GM19463 (cell line): ENCODE data around the gene CXCL14.
"Not testable (repeated sequence)": the region's sequence is repeated elsewhere in the genome, so short reads cannot be mapped to it uniquely, and the experiment has no call there.

ENCODE experiments used
- ATAC-seq: cut with Tn5 transposase; IDR thresholded peaks from one replicate; pipeline ENCODE4 v1.9.1; 2021; ENCODE audit warnings: mild to moderate bottlenecking, moderate library complexity; ENCODE audit not compliant: unreplicated experiment

Gene CXCL14

DNA sequence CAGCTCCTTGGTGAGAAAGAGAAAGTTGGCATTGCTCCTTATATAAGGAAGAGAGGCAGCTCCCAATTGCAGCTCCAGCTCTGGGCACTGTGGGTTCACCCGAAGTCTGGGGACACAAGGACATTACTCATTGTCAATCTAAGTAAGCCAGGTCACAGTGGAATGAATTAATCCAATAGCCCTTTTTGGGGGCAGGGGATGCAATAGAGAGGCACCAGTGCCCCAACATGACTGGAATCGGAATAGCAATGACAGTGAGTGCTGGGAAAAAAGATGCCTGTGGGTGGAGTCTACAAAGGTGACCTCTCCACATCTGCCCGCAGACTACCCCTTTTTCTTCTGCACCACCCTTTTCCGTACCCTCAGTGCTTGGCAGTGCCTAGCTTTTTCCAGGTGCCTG lies 31.9 kb downstream of the CXCL14 start:
- ATAC-seq: no peak

DNA sequence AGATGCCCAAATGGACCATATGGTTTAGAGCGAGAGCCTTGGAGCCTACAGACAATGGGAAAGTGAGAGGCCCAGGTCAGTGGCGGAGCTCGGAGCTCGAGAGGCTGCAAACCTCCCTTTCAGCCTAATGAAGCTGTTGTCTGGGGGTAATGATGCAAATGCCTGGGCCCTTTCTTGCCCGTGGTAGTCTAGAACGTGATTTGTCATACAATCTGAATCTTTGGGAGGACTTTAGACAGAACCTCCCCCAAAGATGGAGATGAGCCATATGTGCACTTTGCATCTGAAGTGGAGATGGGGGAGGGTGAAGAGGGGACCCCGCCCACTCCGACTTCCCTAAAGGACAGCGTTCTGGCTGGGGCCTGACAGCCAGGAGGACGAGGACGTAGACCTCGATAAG lies 32.7 kb downstream of the CXCL14 start:
- ATAC-seq: no peak

DNA sequence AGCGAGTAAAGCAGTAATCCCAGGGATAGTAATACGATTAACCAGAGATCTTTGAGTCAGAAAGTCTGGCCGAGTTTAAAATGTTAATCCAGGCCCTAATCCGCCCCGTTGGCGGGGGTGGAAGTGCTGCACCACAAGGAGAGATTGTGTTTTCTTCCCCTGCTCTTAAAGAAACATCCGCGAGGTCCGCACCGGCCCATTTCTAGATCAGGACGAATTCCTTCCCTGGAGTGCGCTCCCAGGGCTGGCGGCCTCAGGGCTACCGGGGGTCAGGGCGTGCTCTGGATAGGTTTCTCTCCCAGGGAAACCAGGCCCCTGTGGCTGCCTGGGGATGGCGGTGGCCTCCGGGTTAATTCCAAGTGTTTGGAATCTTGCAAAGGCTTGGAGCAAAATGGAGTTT lies 33.7 kb downstream of the CXCL14 start:
- no peak for ATAC-seq

DNA sequence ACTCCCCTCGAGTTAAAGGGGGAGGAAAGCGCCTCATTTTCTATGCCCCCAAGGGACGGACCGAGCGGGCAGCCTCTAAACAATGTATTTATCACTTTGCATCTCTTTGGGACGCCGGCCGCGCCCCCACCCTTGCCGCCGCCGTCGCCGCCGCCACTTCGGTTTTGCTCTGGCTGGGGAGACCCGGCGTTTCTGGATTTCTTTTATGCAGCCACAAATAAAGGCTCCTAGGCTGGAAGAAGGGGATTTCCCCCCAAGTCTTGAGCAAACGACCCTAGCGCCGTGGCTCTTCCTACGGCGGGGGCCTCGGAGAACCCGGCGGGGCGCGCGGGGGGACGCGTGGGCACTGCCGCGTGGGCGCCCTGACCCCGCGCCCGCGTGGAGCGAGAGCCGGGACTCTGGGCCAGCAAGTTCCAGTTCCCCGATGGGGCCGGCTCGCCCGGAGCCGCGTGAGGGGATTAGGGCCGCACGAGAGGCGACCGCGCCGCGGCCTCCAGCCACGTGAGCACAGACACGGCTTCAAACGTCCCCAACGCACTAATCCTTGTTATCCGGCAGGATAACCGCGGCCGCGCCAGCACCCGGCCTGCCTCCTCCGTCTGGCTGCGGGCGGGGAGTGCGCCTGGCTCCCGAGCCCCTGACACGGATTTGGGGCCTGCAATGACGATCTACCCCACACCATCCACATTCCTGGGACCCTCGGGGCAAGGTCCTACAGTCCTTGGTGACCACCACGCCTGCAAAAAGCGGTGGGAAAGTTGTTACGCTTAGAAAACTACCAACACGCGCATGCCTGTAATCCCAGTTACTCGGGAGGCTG lies 35.1 kb downstream of the CXCL14 start:
- ATAC-seq: no peak

DNA sequence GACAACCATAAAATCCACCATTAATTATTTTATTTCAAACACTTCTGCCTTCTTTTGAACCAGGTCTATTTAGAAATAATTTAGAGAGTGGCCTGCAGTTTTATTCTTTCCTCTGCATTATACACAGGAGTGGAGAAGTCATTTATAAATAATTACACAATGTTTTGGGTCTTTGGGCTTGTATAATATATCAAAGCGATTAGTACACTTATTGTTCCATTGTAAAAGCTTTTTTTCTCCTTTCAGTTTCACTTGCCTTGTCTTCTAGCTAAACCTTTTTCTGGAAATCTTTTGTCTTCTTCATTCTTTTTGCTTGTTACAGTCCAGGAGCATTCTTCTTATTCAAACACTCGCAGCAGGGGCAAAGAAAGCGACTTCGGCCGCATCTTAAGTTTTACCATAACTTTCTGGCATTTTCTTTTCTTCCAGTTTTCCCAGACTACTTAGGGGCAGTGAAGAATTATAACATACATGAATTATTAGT lies 35.7 kb downstream of the CXCL14 start:
- no peak for ATAC-seq

DNA sequence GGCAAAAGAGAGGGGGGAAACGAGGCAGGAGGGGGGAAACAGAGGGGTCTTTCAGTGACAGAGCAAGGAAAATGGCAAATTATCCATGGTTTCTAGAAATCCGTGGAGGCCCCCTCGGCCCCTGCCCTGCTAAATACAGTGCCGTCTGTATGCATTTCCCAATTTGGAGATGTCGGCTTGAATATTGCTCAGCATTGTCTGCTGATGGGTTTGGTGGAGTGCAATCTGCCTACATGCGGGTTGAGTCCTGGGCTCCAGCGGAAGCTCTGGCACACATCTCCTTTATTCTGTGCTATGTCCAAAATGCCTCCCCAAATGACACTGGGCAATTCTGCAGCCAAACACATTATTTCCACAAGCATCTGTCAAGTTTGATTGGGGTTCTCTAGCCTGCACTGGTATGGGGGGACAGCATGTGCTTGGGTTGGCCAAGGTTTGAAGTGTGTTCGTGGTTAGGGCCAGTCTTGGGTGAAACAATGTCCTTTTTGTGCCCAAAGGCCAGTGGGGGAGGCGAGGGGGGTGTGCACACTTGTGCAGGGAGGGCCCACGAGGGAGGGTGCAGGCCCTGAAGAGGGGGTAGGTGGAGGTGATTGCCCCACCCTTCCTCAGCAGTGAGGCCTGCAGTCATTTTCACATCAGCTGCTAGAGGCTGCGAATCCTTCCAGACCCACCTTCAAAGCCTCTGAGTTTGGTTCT lies 36.8 kb downstream of the CXCL14 start:
- no peak for ATAC-seq

DNA sequence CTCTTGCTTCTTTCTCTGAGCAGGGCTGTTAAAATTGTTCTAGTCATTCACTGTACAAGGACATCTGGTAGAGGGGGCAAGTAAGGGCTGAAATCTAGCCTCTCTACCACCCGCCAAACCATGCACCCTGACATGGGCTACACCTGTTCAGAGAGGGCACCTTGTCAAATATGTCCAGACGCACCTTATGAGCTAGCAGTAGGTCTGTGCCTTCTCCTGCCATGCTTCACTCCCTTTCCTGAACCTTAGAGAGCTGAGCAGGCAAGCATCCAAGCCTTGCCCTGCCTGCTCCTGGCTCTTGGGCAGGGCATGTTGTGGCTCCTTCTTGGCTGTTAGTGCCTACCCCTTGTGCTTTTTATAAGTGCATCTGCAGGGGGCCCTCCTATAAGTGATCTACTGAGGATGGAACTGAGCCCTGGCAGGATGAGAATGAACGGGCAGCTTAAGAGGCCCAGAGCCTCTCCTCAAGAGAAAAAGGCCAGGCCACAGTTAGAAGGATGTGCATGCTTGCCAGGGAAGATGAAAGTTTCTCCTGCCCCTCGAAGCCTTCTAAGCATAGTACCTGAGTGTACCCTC lies 39.3 kb downstream of the CXCL14 start:
- no peak for ATAC-seq

DNA sequence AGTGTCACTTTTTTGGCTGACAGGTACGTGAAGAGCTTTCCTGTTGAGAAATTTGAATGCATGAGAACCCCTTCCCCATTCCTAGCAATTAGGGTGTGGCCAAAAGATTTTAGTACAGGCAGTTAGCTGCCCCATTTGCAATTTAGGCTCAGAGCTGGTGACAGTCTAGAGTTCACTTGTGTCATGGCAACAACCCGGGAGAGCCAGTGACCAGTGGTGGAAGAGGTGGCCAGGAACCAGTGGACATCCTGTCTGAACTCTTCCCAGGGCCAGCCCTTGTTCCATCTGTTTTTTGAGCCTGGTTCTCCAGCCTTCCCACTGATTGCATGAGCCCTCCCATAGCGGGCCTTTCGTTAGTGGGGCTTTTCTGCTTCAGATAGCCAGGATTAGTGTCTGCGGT lies 40.5 kb downstream of the CXCL14 start:
- no peak for ATAC-seq

DNA sequence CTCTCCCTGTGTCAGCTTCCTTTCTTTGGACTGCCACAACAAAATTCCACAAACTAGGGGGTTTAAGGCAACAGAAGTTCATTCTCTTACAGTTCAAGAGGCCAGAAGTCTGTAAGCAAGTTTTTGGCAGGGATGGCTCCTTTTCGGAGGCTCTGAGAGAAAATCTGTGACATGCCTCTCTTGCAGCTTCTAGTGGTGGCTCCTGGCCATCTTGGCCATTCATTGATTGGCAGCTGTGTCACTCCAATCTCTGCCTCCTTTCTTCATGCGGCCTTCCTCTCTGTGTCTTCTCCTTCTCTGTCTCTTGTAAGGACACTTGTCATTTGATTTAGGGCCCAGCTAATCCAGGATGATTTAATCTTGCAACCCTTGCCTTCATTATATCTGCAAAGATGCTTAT lies 41.0 kb downstream of the CXCL14 start:
- no peak for ATAC-seq

DNA sequence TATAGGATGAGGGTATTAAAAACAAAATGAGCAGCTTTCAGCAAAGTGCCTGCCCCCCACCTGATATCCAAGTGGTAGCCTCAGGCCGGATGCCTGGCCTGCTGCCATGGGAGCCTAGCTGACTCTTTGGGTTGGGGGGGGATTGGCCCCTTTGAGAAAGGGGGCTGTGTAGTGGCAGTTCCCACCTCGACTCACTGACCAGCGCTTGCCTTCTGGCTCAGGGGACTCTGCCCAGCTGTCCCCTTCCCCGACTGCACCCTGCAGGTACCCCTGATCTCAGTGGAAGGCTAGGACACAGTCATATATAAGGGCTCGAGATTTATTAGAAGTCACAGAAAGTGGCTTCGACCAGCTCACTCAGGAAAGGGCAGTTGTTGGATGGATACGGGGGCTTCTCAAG lies 41.5 kb downstream of the CXCL14 start:
- no peak for ATAC-seq

DNA sequence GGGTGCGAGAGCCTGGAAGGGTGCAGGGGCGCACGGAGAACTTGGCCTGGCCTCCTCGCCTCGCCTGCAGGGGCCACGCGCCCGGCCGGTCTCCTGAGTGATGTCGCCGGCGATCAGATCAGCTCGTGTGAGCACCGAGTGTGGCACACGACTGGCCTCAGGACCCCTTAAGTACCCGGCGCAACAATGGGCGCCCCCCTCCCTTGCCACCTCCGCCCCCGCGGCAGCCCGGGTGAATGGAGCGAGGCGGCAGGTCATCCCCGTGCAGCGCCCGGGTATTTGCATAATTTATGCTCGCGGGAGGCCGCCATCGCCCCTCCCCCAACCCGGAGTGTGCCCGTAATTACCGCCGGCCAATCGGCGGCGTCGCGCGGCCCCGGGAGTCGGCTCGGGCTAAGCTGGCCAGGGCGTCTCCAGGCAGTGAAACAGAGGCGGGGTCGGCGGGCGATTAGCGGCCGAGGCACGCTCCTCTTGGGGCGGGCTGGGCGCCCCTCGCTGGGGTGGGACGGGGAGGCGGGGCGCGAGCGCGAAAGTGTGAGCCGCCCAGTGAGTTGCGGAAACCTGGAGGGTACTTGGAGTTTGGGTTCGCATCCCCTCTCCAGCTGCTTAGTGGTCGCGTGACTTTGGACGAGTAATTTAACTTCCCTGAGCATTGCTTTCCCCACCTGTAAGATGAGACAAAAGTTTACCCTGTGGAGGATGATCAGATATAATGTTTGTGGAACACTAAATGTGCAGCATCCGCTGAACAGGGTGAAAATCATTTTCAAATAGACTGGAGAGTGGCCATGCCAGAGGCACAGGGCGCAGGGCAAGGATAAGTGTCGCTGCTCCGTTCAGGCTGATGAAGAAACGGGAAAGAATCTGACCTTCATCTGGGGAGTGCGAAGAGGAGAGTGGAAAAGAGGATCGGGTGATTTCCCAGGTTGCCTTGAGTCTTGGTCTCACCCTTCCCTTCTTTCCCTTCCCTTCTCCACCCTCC lies 42.7 kb downstream of the CXCL14 start, which contains the start of gene NEUROG1:
TSS of gene NEUROG1 (minus strand) at position 145 of the 982 bp plus-strand sequence. CDS start 274 bp downstream, outside the sequence.
- ATAC-seq: no peak

DNA sequence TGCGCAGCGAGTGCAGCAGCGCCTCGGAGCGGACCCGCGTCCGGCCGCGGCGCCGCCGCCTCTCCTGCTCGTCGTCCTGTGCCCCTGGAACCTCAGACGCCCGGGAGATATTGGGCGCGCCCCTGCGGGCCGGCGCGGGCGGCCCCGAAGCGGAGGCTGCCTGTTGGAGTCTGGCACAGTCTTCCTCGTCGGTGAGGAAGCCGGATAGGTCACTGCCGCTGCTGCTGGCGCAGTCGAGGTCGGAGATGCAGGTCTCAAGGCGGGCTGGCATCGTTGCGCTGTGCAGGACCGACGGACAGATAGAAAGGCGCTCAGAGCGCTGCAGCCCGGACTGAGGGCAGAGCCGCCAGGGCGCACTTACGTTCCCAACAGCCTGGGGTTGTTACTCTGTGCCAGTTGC lies 43.4 kb downstream of the CXCL14 start:
- no peak for ATAC-seq

DNA sequence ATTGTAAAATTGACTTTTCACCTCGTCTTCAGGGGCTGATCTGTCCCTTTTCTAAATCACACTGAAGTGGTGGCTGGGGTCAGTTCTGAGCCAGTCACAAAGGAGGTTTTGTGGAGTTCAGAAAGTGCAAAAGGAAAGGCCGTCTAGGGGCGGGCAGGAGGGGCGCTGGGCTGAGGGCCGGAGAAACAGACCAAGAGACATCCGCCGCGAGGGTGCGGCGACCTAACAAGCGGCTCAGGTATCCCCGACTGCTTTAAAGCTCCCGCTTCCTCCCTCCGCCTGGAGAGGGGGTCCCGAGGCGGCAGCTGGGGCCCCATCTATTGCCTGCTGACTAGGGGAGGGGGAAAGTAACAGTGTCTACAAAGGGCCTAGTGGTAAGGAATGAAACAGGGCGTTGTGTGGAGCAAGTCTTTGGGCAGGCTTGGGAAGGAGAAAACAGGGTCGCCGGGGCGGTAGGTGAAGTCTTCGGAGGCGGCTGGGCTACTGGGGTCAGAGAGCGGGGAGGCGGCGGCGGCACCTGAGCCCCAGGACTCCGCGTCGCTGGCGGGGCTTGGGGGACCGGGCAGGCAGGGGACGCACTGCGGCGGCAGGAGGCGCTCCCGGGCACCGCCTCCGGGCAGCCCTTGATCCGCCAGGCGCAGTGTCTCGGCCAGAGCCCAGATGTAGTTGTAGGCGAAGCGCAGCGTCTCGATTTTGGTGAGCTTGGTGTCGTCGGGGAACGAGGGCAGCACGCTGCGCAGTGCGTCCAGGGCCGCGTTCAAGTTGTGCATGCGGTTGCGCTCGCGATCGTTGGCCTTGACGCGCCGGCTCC lies 44.0 kb downstream of the CXCL14 start:
- no peak for ATAC-seq

DNA sequence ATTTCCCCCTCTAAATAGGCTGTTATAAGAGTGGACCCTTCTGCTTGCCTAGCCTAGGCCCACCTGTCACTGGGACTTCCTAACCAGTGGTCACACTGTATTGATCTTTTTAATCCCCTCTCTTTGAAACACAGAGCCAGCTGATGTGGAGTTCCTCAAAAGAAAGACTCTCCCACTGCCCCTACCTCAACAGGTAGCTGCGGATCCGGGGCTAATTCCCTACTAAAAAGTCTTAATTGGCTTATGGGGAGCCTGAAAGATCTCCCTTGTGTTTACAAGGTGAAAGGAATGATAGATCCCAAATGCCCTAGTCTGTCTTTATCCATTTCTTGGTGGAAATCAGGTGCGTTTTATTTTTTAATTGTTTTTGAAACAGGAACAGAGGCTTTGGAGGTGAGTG lies 45.0 kb downstream of the CXCL14 start:
- no peak for ATAC-seq

DNA sequence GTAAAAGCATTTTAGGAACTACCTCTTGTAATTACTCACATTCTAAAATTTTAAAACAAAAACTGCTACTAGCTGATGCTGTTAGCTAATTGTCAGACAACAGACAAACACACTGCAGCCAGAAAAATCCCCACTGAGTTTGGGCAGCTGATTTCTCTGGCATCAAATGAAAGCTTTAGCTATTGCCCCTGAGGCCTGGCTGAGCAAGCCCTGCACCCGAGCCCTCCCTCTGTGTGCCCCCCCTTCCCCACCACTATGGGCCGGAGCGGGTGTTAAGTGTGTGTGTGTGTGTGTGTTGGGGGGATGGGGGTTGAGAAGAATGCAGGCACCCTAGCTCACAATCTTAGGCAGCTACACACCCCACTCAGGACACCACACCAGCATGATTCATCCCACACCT lies 45.5 kb downstream of the CXCL14 start:
- no peak for ATAC-seq

DNA sequence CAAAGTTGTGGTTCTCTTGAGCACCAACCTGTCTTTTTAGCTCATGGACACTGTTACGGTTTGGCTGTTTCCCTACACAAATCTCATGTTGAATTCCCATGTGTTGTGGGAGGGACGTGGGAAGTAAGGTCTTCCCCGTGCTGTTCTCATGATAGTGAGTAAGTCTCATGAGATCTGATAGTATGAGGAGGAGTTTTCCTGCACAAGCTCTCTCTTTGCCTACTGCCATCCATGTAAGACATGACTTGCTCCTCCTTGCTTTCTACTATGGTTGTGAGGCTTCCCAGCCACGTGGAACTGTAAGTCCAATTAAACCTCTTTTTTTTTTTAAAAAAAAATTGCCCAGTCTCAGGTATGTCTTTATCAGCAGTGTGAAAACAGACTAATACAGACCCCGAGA lies 49.2 kb downstream of the CXCL14 start:
- ATAC-seq: not testable (repeated sequence)

DNA sequence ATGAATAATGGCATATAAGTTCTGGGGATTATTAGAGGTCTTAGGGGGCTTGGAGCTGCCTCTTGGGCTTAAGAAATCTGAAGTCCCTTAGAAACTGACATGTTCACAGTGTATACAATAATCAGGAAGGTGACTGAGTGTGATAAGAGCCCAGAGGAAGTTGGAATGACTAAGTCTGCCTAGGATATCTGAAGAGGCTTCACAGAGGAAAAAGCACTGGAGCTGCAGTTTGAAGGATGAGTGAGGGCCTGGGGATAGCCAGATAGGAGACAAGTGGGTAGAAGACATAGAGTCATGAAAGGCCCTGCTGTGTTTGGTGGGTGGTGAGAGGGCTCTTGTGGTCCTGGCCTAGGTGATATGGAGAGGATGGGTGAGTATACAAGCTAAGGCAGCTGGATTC lies 51.9 kb downstream of the CXCL14 start:
- no peak for ATAC-seq

DNA sequence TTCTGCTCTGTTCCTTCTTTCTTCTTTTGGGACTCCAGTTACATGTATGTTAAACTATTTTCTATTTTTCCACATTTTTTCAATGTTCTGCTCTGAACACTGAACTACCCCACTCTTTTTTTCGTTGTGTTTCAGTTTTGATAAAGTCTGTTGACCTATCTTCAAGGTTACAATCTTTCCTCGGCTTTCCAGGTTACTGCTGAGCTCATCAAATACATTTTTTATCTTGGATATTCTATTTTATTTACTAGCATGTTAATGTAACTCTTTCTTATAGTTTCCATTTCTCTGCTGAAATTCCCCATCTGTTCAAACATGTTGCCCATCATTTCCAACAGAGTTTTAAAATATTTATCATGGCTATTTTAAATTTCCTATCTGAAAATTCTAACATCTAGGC lies 56.8 kb downstream of the CXCL14 start:
- no peak for ATAC-seq
